Gastrocnemius medialis (tissue), 4 donors: Measurements from ENCODE around the gene L3MBTL2.

Experiments
- POLR2A ChIP-seq, 2 donors: fragments of 450-650 bp; IDR thresholded peaks; one replicate each; pipeline ENCODE4 v1.6.1; 2017; ENCODE audit warnings: antibody characterized with exemption in 2 of 2, mild to moderate bottlenecking in 2 of 2, moderate library complexity in 2 of 2
- TF ChIP-seq, protein P1 (sequence below), 5 experiments: fragments of 450-650 bp in 3 of 5; fragments of 200-600 bp in 2 of 5; sonication (generic) in 2 of 5; IDR thresholded peaks in 4 of 5; conservative IDR thresholded peaks in 1 of 5; 1 replicate in 4 of 5; 2 replicates in 1 of 5; pipeline ENCODE4 v1.5.1; 2016 to 2019; ENCODE audit warnings: antibody characterized with exemption in 5 of 5, mild to moderate bottlenecking in 3 of 5, moderate library complexity in 3 of 5

DNA sequence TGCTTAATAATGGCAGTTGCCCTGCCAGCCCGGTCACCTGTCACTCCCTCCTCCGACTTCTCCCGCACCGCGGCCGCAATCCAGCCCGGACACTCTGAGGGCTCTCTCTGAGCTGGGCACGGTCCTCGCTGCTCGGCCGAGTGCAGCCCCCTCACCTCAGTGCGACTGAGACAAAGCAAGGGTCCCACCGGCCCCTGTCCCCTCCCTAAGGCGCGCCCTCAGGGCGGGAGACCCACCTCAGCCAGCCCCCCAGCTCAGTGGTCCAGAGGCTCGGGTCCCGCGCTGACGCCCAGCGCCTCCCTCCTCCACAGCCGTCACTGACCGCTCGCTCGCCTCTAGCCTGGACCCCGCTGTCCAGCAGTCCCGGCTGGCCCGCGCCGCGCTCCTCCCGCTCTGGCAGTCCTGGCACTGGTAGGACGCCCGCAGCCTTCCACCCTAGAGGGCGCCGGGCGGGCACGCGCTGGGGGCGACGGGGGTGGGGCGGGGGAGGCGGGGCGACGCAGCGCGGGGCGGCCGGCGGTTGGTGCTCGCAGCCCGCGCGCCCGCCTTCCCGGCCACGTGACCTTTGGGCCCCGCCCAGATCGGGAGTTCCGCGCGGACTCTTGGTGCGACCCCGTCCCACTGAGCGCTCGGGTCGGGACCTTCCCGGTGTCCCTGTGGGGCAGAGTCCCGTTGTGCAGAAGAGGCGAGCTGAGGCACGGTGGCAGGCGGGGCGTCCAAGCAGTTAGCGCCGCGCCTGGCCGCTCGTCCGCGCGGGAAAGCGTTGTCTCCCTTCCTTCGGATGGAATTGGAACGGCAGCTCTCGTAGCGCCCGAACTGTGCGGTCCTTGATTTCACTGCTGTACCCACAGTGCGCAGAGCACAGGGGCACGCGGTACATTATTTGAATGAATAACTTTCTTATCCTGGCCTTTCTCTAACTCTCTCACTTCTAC lies 7.8 kb upstream of the L3MBTL2 start:
- TF ChIP-seq, protein P1, sequence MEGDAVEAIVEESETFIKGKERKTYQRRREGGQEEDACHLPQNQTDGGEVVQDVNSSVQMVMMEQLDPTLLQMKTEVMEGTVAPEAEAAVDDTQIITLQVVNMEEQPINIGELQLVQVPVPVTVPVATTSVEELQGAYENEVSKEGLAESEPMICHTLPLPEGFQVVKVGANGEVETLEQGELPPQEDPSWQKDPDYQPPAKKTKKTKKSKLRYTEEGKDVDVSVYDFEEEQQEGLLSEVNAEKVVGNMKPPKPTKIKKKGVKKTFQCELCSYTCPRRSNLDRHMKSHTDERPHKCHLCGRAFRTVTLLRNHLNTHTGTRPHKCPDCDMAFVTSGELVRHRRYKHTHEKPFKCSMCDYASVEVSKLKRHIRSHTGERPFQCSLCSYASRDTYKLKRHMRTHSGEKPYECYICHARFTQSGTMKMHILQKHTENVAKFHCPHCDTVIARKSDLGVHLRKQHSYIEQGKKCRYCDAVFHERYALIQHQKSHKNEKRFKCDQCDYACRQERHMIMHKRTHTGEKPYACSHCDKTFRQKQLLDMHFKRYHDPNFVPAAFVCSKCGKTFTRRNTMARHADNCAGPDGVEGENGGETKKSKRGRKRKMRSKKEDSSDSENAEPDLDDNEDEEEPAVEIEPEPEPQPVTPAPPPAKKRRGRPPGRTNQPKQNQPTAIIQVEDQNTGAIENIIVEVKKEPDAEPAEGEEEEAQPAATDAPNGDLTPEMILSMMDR (IDR thresholded peaks at IDR 0.05 in 4 of 5, conservative IDR thresholded peaks at IDR 0.05 in 1 of 5): peak in 2 of 5 experiments; percentile 23 to 39
- TF ChIP-seq POLR2A (IDR thresholded peaks at IDR 0.05): peak; percentile 26 to 49
